SK-N-SH (cell line): ENCODE measurements around the gene AKT3. TPM values are rescaled to one million over a fixed set of nuclear protein-coding genes. Genes with fewer than 3 reads are reported as not detected.
A peak's percentile ranks its signal among the peaks of the same experiment; 100 is the strongest.

Experiments
- CTCF ChIA-PET: fragments of 300-600, 350-600 bp; formaldehyde crosslinking; extraction: SDS; loops from one replicate; lab custom pipeline; 2021; lab: Yijun Ruan, JAX
- POLR2A ChIA-PET: fragments of 350-600 bp; sonication (Branson Sonifier 250); formaldehyde crosslinking; extraction: SDS; loops from one replicate; lab custom pipeline; 2020; ENCODE audit warnings: antibody characterized with exemption, inconsistent platforms; lab: Yijun Ruan, JAX
- DNase-seq: peaks from one replicate; pipeline ENCODE4 v3.0.0; 2012
- H2AFZ ChIP-seq: fragments of 200-600 bp; sonication (generic); 2 replicates; pipeline ENCODE4 v1.8.1; 2016; ENCODE audit warnings: antibody characterized with exemption, mild to moderate bottlenecking, low read depth
- H3F3A ChIP-seq: fragments of 200-600 bp; sonication (generic); replicated peaks from 2 replicates; pipeline ENCODE3; 2016; ENCODE audit warnings: antibody characterized with exemption, mild to moderate bottlenecking; ENCODE audit not compliant: insufficient read depth
- H3K27ac ChIP-seq, 2 experiments: fragments of 200-500 bp in 1 of 2; fragments of 200-600 bp in 1 of 2; sonication (Bioruptor generic) in 1 of 2; sonication (generic), shearing (Covaris generic) in 1 of 2; 2 replicates each; pipeline versions ENCODE4 v1.5.1 to v1.6.1; 2014 to 2016; ENCODE audit warnings: low read depth in 2 of 2, inconsistent platforms in 1 of 2, low read length in 1 of 2, mild to moderate bottlenecking in 1 of 2, mixed read lengths in 1 of 2
- H3K27me3 ChIP-seq: fragments of 200-600 bp; sonication (generic), shearing (Covaris generic); 2 replicates; pipeline ENCODE4 v1.6.1; 2016; ENCODE audit warnings: mixed run types; ENCODE audit not compliant: insufficient read depth
- H3K36me3 ChIP-seq, 2 experiments: fragments of 200-500 bp in 1 of 2; fragments of 200-600 bp in 1 of 2; sonication (Bioruptor generic) in 1 of 2; sonication (generic) in 1 of 2; replicated peaks in 1 of 2; 2 replicates each; pipeline versions ENCODE3 to v1.5.1; 2014 to 2016; ENCODE audit warnings: low read length in 1 of 2, mild to moderate bottlenecking in 1 of 2; ENCODE audit not compliant: insufficient read depth in 2 of 2, control insufficient read depth in 1 of 2
- H3K4me1 ChIP-seq, 2 experiments: fragments of 200-500 bp in 1 of 2; fragments of 200-600 bp in 1 of 2; sonication (Bioruptor generic) in 1 of 2; sonication (generic), shearing (Covaris generic) in 1 of 2; 2 replicates each; pipeline versions ENCODE4 v1.5.1 to v1.6.1; 2014 to 2016; ENCODE audit warnings: low read depth in 1 of 2, low read length in 1 of 2, mixed run types in 1 of 2; ENCODE audit not compliant: insufficient read depth in 2 of 2, control insufficient read depth in 1 of 2
- H3K4me2 ChIP-seq: fragments of 200-600 bp; sonication (generic), shearing (Covaris generic); 2 replicates; pipeline ENCODE4 v1.6.1; 2017; ENCODE audit warnings: mixed run types
- H3K4me3 ChIP-seq, 2 experiments: fragments of 200-500 bp in 1 of 2; fragments of 200-600 bp in 1 of 2; sonication (Bioruptor generic) in 1 of 2; sonication (generic), shearing (Covaris generic) in 1 of 2; 2 replicates each; pipeline versions ENCODE4 v1.5.1 to v1.8.1; 2014 to 2016; ENCODE audit warnings: low read depth in 2 of 2, inconsistent platforms in 1 of 2, low read length in 1 of 2, mild to moderate bottlenecking in 1 of 2, mixed read lengths in 1 of 2, moderate library complexity in 1 of 2
- H3K79me2 ChIP-seq: fragments of 200-600 bp; sonication (generic); 2 replicates; pipeline ENCODE4 v1.8.1; 2017; ENCODE audit warnings: mild to moderate bottlenecking; ENCODE audit not compliant: insufficient read depth
- H3K9ac ChIP-seq: fragments of 200-600 bp; sonication (generic); 2 replicates; pipeline ENCODE4 v1.6.1; 2017; ENCODE audit warnings: mixed run types
- H3K9me2 ChIP-seq: fragments of 200-600 bp; sonication (generic); 2 replicates; pipeline ENCODE4 v1.6.1; 2017; ENCODE audit warnings: mixed run types
- H3K9me3 ChIP-seq: fragments of 200-600 bp; sonication (generic); 2 replicates; pipeline ENCODE4 v1.6.1; 2017; ENCODE audit warnings: mixed run types, mild to moderate bottlenecking, moderate library complexity
- H4K20me1 ChIP-seq: fragments of 200-600 bp; sonication (generic); 2 replicates; pipeline ENCODE4 v1.6.1; 2017; ENCODE audit warnings: mild to moderate bottlenecking, mixed run types; ENCODE audit not compliant: insufficient read depth
- CTCF ChIP-seq: fragments of 200-600 bp; sonication (generic); IDR thresholded peaks from 2 replicates; pipeline ENCODE4 v1.6.1; 2017; ENCODE audit warnings: antibody characterized with exemption, mild to moderate bottlenecking, moderate library complexity
- ELF1 ChIP-seq: IDR thresholded peaks from 2 replicates; pipeline ENCODE4 v1.4.0; 2012
- EZH2phosphoT487 ChIP-seq: fragments of 200-600 bp; sonication (generic); IDR thresholded peaks from 2 replicates; pipeline ENCODE4 v1.6.1; 2017; ENCODE audit warnings: low read depth, mixed run types, mild to moderate bottlenecking, antibody characterized with exemption, moderate library complexity, borderline replicate concordance
- FOSL2 ChIP-seq: IDR thresholded peaks from 2 replicates; pipeline ENCODE4 v1.4.0; 2012; ENCODE audit warnings: low read depth, mild to moderate bottlenecking, moderate library complexity, borderline replicate concordance
- FOXJ3 ChIP-seq: sonication (generic); formaldehyde crosslinking; IDR thresholded peaks from 2 replicates; pipeline ENCODE4 v1.5.1; 2020; ENCODE audit warnings: mild to moderate bottlenecking, missing genetic modification reagents
- FOXM1 ChIP-seq: IDR thresholded peaks from 2 replicates; pipeline ENCODE4 v1.4.0; 2012; ENCODE audit warnings: low read depth, mild to moderate bottlenecking
- GABPA ChIP-seq: IDR thresholded peaks from 2 replicates; pipeline ENCODE4 v1.4.0; 2012; ENCODE audit warnings: low read depth, mild to moderate bottlenecking
- GATA2 ChIP-seq: sonication (generic); formaldehyde crosslinking; IDR thresholded peaks from 2 replicates; pipeline ENCODE4 v1.5.0; 2020; ENCODE audit warnings: mild to moderate bottlenecking, missing genetic modification reagents
- JUND ChIP-seq: IDR thresholded peaks from 2 replicates; pipeline ENCODE4 v1.4.0; 2012
- PBX3 ChIP-seq: IDR thresholded peaks from 2 replicates; pipeline ENCODE4; 2012
- POLR2AphosphoS5 ChIP-seq: IDR thresholded peaks from 2 replicates; pipeline ENCODE4 v1.6.1; 2012; ENCODE audit warnings: low read depth, low read length
- RAD21 ChIP-seq: IDR thresholded peaks from 2 replicates; pipeline ENCODE4 v1.6.1; 2012; ENCODE audit warnings: mild to moderate bottlenecking, low read length
- REST ChIP-seq: IDR thresholded peaks from 2 replicates; pipeline ENCODE4 v1.6.1; 2012; ENCODE audit warnings: mild to moderate bottlenecking, low read depth, low read length, moderate library complexity
- RFX5 ChIP-seq: IDR thresholded peaks from 2 replicates; pipeline ENCODE4 v1.6.1; 2012; ENCODE audit warnings: mild to moderate bottlenecking, improper control_type of control experiment, low read length
- RXRA ChIP-seq: IDR thresholded peaks from 2 replicates; pipeline ENCODE4 v1.4.0; 2012; ENCODE audit warnings: low read depth, mild to moderate bottlenecking, borderline replicate concordance
- SMC3 ChIP-seq: IDR thresholded peaks from 2 replicates; pipeline ENCODE4 v1.6.1; 2012; ENCODE audit warnings: low read depth, low read length, improper control_type of control experiment
- TAF1 ChIP-seq: IDR thresholded peaks from 2 replicates; pipeline ENCODE4 v1.6.1; 2012; ENCODE audit warnings: low read depth, mild to moderate bottlenecking, low read length, moderate library complexity, borderline replicate concordance
- TCF12 ChIP-seq: IDR thresholded peaks from 2 replicates; pipeline ENCODE4 v1.4.0; 2012
- TEAD4 ChIP-seq: IDR thresholded peaks from 2 replicates; pipeline ENCODE4 v1.4.0; 2012; ENCODE audit warnings: mild to moderate bottlenecking, borderline replicate concordance; ENCODE audit not compliant: insufficient read depth
- USF2 ChIP-seq: fragments of 150-350 bp; IDR thresholded peaks from 2 replicates; pipeline ENCODE4 v1.6.1; 2017; ENCODE audit warnings: antibody characterized with exemption, low read length, low read depth, borderline replicate concordance
- WGBS: methylation state at CpG from one replicate; pipeline ENCODE4 v1.1.6; 2017; ENCODE audit warnings: low lambda C conversion rate; 5-methylcytosine and 5-hydroxymethylcytosine counted together
- polyA plus RNA-seq, 3 experiments: library from polyadenylated mRNA; depleted of rRNA; stranded (reverse); fragments of >200 nt; gene quantifications; 2 replicates each; pipeline ENCODE4 v1.2.3, GENCODE V29; 2012

The AKT3 gene
- polyA plus RNA-seq, 1 of the 3 experiments (the other 2 are of a cell fraction), result 12.7 TPM

DNA sequence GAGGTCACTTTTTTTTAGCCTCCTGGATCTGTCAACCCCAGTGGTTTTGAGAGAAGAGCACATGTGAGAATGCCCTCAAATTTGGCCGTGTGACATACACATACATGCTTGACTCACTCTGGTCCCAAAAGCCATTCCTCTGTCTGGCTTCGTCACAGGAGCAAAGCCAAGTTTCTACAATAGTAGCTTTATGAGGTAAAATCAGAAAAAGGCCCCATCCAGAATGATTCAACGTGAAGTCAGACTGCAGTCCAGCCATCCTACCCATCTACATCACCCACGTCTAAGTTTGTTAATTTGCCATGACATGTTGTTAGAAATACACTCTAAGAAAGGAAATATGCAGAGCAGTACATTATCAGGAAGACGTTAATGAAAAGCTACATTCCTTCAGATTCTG lies 349.0 kb downstream of the AKT3 start (continued):
- no peak for TF ChIP-seq GATA2
- peak; percentile 91 for TF ChIP-seq PBX3
- no peak for TF ChIP-seq TAF1
- TF ChIP-seq FOXM1, result no peak
- no peak for TF ChIP-seq TEAD4
- no peak for TF ChIP-seq POLR2AphosphoS5
- no peak for TF ChIP-seq RFX5
- TF ChIP-seq RXRA, result no peak
- TF ChIP-seq REST, result no peak
- TF ChIP-seq SMC3, result no peak
- TF ChIP-seq TCF12, result peak; percentile 66
- no peak for TF ChIP-seq USF2
- no peak for TF ChIP-seq FOXJ3 (CRISPR knock-in tag)

- H3K4me3 ChIP-seq, result no peak overlapping the region
- H3K9me2 ChIP-seq, result no peaks in the 10 kb centered on the region
- H3K27ac ChIP-seq, result peak overlapping the region in 1 of 2 experiments; percentile 53; a peak in 2 of 4 replicates
- no peaks in the 10 kb centered on the region for H4K20me1 ChIP-seq
- WGBS, result 78% methylated on average over 5 of the region's 5 CpGs
- H3K9me3 ChIP-seq, result no peaks in the 10 kb centered on the region
- ChIA-PET CTCF (no interaction called here), POLR2A (no interaction called here)
- peaks cover 28% of the 10 kb centered on the region for H3F3A ChIP-seq
- H3K79me2 ChIP-seq, result no peaks in the 10 kb centered on the region
- no peak overlapping the region for H3K4me2 ChIP-seq
- H2AFZ ChIP-seq, result no peak overlapping the region
- TF ChIP-seq REST (no peak), FOSL2 (no peak), TAF1 (no peak), ELF1 (no peak), RAD21 (no peak), EZH2phosphoT487 (no peak), CTCF (no peak), GABPA (no peak), JUND (no peak)
- no peak overlapping the region for H3K9ac ChIP-seq
- DNase-seq, result no peak
- H3K4me1 ChIP-seq, result peaks cover 0 to 17% of the 10 kb centered on the region in 2 experiments; a peak in 1 of 4 replicates
- H3K27me3 ChIP-seq, result no peaks in the 10 kb centered on the region
- peaks cover 33 to 53% of the 10 kb centered on the region in 2 experiments for H3K36me3 ChIP-seq
These were observed 349.5 kb downstream of the AKT3 start for GRCh38 chr1:243500512-243500911.
